GM23248 (cell line): ENCODE data around the gene SNRPA. TPM values are rescaled to one million over a fixed set of nuclear protein-coding genes. Genes with fewer than 3 reads are reported as not detected.

Experiments used
- DNase-seq: peaks from one replicate; pipeline ENCODE4 v3.0.0-alpha.2; 2015
- H2AFZ ChIP-seq: fragments of 200-600 bp; sonication (generic); 2 replicates; pipeline ENCODE4 v1.6.1; 2016; ENCODE audit warnings: antibody characterized with exemption
- H3F3A ChIP-seq: fragments of 200-600 bp; sonication (generic); 2 replicates; pipeline ENCODE4 v1.6.1; 2016; ENCODE audit warnings: mild to moderate bottlenecking, antibody characterized with exemption, mixed run types; ENCODE audit not compliant: insufficient read depth
- H3K27ac ChIP-seq: fragments of 200-600 bp; sonication (generic); 2 replicates; pipeline ENCODE4 v1.5.1; 2016; ENCODE audit warnings: mild to moderate bottlenecking
- H3K27me3 ChIP-seq: fragments of 200-600 bp; sonication (generic); replicated peaks from 2 replicates; pipeline ENCODE4 v1.6.1; 2016; ENCODE audit warnings: mild to moderate bottlenecking; ENCODE audit not compliant: insufficient read depth
- H3K36me3 ChIP-seq: fragments of 200-600 bp; sonication (generic); 2 replicates; pipeline ENCODE4 v1.6.1; 2016; ENCODE audit warnings: low read depth, mild to moderate bottlenecking
- H3K4me1 ChIP-seq: fragments of 200-600 bp; sonication (generic); 2 replicates; pipeline ENCODE4 v1.6.1; 2016; ENCODE audit warnings: mild to moderate bottlenecking; ENCODE audit not compliant: insufficient read depth
- H3K4me2 ChIP-seq: fragments of 200-600 bp; sonication (generic); one replicate; pipeline ENCODE4 v1.6.1; 2016; ENCODE audit warnings: mild to moderate bottlenecking; ENCODE audit not compliant: unreplicated experiment
- H3K4me3 ChIP-seq: fragments of 200-600 bp; sonication (generic); 2 replicates; pipeline ENCODE4 v1.5.1; 2016; ENCODE audit warnings: mild to moderate bottlenecking
- H3K79me2 ChIP-seq: fragments of 200-600 bp; sonication (generic); 2 replicates; pipeline ENCODE4 v1.6.1; 2016; ENCODE audit warnings: mild to moderate bottlenecking; ENCODE audit not compliant: insufficient read depth
- H3K9ac ChIP-seq: fragments of 200-600 bp; sonication (generic); 2 replicates; pipeline ENCODE4 v1.6.1; 2016; ENCODE audit warnings: mild to moderate bottlenecking
- H3K9me2 ChIP-seq: fragments of 200-600 bp; sonication (generic); 2 replicates; pipeline ENCODE4 v1.6.1; 2016; ENCODE audit warnings: mixed run types, mild to moderate bottlenecking, moderate library complexity; ENCODE audit not compliant: insufficient read depth
- H3K9me3 ChIP-seq: fragments of 200-600 bp; sonication (generic); one replicate; pipeline ENCODE4 v1.6.1; 2017; ENCODE audit warnings: low read depth
- H4K20me1 ChIP-seq: fragments of 200-600 bp; sonication (generic); 2 replicates; pipeline ENCODE4 v1.6.0; 2016; ENCODE audit not compliant: insufficient read depth
- EZH2 ChIP-seq: fragments of 200-600 bp; sonication (generic); IDR thresholded peaks from 2 replicates; pipeline ENCODE4 v1.6.1; 2018; ENCODE audit warnings: antibody characterized with exemption, mild to moderate bottlenecking; ENCODE audit not compliant: insufficient read depth, poor library complexity, severe bottlenecking
- EZH2phosphoT487 ChIP-seq: fragments of 200-600 bp; sonication (generic); IDR thresholded peaks from 2 replicates; pipeline ENCODE4 v1.6.1; 2018; ENCODE audit warnings: antibody characterized with exemption, moderate library complexity, mild to moderate bottlenecking, low read depth; ENCODE audit not compliant: insufficient read depth
- WGBS, 2 experiments: methylation state at CpG; one replicate each; pipeline ENCODE4 v1.1.6; 2015 to 2017; ENCODE audit warnings: low lambda C conversion rate in 2 of 2, low coverage in 1 of 2; ENCODE audit errors: missing lambda C conversion rate in 2 of 2; 5-methylcytosine and 5-hydroxymethylcytosine counted together
- in situ Hi-C: fragments of 300-500 bp; cut with MboI; formaldehyde crosslinking; loops from 2 replicates; pipeline ENCODE4 v1.15.0; 2020
- polyA plus RNA-seq: library from polyadenylated mRNA; unstranded; fragments of >200 nt; fragmentation: Nextera tagmentation; extraction: Ambion mirVana; gene quantifications from 2 replicates; pipeline ENCODE4 v1.2.1, GENCODE V29; 2016
- total RNA-seq: library from RNA; depleted of rRNA; stranded (reverse); fragments of >200 nt; shearing (Covaris generic); gene quantifications from 2 replicates; pipeline ENCODE4 v1.2.3, GENCODE V29; 2014; rRNA removed

Gene SNRPA
- total RNA-seq (30.6 and 35.3 TPM in 2 replicates), polyA plus RNA-seq (50.1 and 58.5 TPM in 2 replicates)

DNA sequence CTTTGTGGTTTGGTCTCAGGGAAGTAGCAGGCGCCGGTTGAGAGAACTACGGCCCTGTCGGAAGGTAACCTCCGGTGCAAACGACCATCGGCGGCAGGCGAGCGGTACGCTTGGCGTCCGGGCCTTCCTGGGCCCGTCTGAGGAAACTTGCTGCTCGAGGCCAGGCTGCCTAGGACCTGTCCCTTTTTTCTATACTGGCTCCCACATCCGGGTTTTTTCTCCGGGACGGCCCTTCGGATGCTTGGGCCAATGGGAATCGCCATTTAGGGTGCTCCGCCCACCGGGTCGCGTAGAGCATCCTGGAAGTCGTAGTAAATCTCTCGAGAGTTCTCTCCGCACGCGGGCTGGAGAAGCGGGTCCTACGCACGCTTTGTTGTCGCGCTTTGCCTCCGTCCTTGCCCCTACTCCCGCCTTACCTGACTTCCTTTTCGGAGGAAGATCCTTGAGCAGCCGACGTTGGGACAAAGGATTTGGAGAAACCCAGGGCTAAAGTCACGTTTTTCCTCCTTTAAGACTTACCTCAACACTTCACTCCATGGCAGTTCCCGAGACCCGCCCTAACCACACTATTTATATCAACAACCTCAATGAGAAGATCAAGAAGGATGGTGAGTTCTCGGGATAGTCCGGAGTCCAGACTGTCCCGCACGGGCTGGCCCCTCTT, at the start of gene SNRPA:
TSS of gene SNRPA (plus strand) at position 330 of the 664 bp plus-strand sequence. CDS start at position 536, 206 bp downstream.
- TF ChIP-seq EZH2phosphoT487 (no peak), EZH2 (no peak)
- H3K27me3 ChIP-seq: no peaks in the 10 kb centered on the region
- in situ Hi-C loops: no loop called here
- peaks cover 30% of the 10 kb centered on the region for H3K4me1 ChIP-seq
- peak within 1 kb of the TSS; percentile 98 for H3K27ac ChIP-seq
- H3K9me2 ChIP-seq: no peaks in the 10 kb centered on the region
- 0 to 1% methylated on average over 41 to 46 of the region's 46 CpGs for WGBS, 2 experiments
- H3K9ac ChIP-seq: peak within 1 kb of the TSS; percentile 98
- peak within 1 kb of the TSS; percentile 93 for H3K4me3 ChIP-seq
- H3F3A ChIP-seq: peaks cover 22% of the 10 kb centered on the region; the same call in 1 of the 2 replicates
- H3K79me2 ChIP-seq: peaks cover 61% of the 10 kb centered on the region
- H4K20me1 ChIP-seq: no peaks in the 10 kb centered on the region
- DNase-seq: peak; percentile 100
- peak within 1 kb of the TSS; percentile 64 for H2AFZ ChIP-seq
- H3K4me2 ChIP-seq: peak within 1 kb of the TSS; percentile 100
- no peaks in the 10 kb centered on the region for H3K36me3 ChIP-seq
- H3K9me3 ChIP-seq: no peaks in the 10 kb centered on the region

DNA sequence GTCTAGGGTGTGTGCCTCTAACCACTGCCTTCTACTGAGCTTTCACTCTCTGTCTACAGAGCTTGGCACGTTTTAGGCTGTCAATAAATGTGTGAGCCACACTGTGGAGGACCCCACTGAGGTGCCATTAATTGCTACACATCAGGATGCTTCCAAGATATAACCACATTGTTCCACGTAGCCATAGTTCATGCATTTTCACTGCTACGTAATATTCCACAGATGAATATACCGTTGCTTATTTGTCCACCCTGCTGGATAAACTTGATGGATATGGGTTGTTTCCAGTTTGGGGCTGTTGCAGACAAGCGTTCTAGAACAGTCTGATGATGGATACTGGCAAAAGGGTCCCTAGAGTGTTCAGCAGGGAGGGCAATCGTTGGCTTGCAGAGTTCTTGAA, 49.2 kb upstream of the SNRPA start:
- Histone ChIP-seq H3K79me2 (no peaks in the 10 kb centered on the region), H4K20me1 (no peaks in the 10 kb centered on the region), H3K27ac (no peak overlapping the region), H3K36me3 (no peaks in the 10 kb centered on the region; the same call in 1 of the 2 replicates), H3K4me1 (no peaks in the 10 kb centered on the region), H3K9ac (no peak overlapping the region), H3F3A (no peaks in the 10 kb centered on the region), H3K4me3 (no peak overlapping the region), H3K27me3 (no peaks in the 10 kb centered on the region), H3K9me2 (no peaks in the 10 kb centered on the region), H2AFZ (no peak overlapping the region), H3K9me3 (no peaks in the 10 kb centered on the region), H3K4me2 (no peak overlapping the region)
- in situ Hi-C loops: no loop called here
- TF ChIP-seq EZH2phosphoT487 (no peak), EZH2 (no peak)
- DNase-seq: no peak
- WGBS, 2 experiments: 86 to 93% methylated on average over 6 of the region's 6 CpGs

DNA sequence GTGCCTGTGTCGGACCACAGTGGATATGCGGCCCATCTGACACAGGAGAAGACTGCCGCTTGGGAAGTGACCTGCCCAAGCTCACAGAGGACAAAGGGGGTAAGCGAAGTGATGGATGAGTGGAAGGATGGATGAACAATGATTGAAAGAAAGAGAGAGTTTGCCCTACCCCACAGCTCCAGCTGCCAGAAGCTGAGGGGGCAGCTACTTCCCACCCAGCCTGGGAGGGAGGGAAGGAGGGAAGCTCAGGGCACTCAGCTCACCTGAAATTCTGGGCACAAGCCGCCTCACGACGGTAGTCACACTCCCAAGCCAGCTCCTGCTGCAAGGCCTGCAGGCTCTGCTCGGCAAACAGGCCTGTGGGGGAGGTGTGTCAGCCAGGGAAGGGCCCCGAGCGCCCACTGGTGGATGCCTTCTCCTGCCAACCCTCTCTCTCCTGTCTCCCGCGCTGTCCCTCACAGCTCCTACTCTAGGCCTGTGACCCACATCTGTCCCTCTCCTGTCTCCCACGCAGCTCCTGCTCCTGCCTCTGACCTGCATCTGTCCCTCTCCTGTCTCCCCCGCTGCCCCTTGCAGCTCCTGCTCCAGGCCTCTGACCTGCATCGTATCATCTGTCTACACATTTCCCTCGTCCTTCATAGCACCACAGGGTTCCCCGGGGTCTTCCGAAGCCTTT, 48.5 kb upstream of the SNRPA start:
- H3K4me3 ChIP-seq: no peak overlapping the region
- H3K36me3 ChIP-seq: no peaks in the 10 kb centered on the region; the same call in 1 of the 2 replicates
- no peak overlapping the region for H2AFZ ChIP-seq
- no peaks in the 10 kb centered on the region for H3K9me3 ChIP-seq
- in situ Hi-C loops: no loop called here
- peak; percentile 24 for DNase-seq
- no peak overlapping the region for H3K9ac ChIP-seq
- H3F3A ChIP-seq: no peaks in the 10 kb centered on the region
- no peaks in the 10 kb centered on the region for H3K79me2 ChIP-seq
- no peak overlapping the region for H3K27ac ChIP-seq
- TF ChIP-seq EZH2 (no peak), EZH2phosphoT487 (no peak)
- H4K20me1 ChIP-seq: no peaks in the 10 kb centered on the region
- WGBS, 2 experiments: 72 to 78% methylated on average over 18 of the region's 18 CpGs
- no peak overlapping the region for H3K4me2 ChIP-seq
- no peaks in the 10 kb centered on the region for H3K27me3 ChIP-seq
- no peaks in the 10 kb centered on the region for H3K4me1 ChIP-seq
- no peaks in the 10 kb centered on the region for H3K9me2 ChIP-seq

DNA sequence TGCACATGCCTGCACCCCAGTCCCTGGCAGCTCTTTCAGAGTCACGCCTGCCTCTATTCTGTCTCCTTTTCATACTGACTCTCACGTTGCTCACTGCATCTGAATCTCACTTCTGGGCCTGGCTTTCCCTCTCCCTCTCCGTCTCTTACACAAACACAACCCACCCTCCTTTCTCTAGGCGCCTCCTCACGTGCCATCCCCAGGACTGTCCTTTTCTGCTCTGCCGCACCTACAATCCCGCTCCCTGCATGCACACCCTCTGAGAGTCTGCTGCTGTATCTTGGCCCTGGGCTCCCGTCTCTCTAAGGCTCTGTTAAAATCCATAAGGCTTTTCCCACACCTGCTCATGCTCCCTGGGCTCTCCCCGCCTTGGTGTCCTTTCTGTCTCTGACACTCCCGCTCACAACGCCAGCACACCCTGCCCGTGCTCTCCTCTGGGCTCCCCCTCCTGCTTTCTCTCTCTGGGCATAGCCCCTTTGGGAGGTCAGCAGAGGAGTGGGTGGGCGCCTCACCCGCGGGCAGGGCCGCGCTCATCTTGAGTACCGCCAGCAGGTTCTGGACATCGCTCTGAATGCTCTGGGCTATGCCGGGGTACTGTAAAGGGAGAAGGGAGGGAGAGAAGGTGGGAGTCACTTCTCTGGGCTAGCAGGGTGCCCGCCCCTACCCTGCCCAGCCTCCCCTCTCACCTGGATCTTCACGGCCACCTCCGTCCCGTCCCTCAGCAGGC, 47.8 kb upstream of the SNRPA start:
- Histone ChIP-seq H3K4me3 (no peak overlapping the region), H3K36me3 (peaks cover 3% of the 10 kb centered on the region; the same call in 1 of the 2 replicates), H3K9ac (no peak overlapping the region), H3K9me3 (no peaks in the 10 kb centered on the region), H3K9me2 (no peaks in the 10 kb centered on the region), H3F3A (no peaks in the 10 kb centered on the region), H3K27me3 (no peaks in the 10 kb centered on the region), H4K20me1 (no peaks in the 10 kb centered on the region), H2AFZ (no peak overlapping the region), H3K79me2 (no peaks in the 10 kb centered on the region), H3K4me2 (no peak overlapping the region), H3K4me1 (no peaks in the 10 kb centered on the region), H3K27ac (no peak overlapping the region)
- WGBS, 2 experiments: 88 to 89% methylated on average over 24 of the region's 24 CpGs
- TF ChIP-seq EZH2: no peak
- TF ChIP-seq EZH2phosphoT487: no peak
- in situ Hi-C loops: no loop called here
- DNase-seq: no peak
